T-helper 1 cell treated with Interleukin-12 subunit alpha and Interleukin-12 subunit beta and Interleukin-4 antibody, amounts not matched to agents 30 ng/mL and 1 ng/mL, for 36 hours (primary cell): ENCODE measurements around the gene SMYD3. TPM values are rescaled to one million over a fixed set of nuclear protein-coding genes. Genes with fewer than 3 reads are reported as not detected.

ENCODE experiments used
- intact Hi-C: fragments of 100-400 bp; cut with micrococcal nuclease; formaldehyde crosslinking; loops from one replicate; pipeline ENCODE4 v1.15.1; 2024
- total RNA-seq: library from RNA; stranded (reverse); gene quantifications from 2 replicates; pipeline ENCODE4 v1.2.3, GENCODE V29; 2022

The SMYD3 gene
- total RNA-seq, 1 donor from 2014 or later: 24.1 TPM

DNA sequence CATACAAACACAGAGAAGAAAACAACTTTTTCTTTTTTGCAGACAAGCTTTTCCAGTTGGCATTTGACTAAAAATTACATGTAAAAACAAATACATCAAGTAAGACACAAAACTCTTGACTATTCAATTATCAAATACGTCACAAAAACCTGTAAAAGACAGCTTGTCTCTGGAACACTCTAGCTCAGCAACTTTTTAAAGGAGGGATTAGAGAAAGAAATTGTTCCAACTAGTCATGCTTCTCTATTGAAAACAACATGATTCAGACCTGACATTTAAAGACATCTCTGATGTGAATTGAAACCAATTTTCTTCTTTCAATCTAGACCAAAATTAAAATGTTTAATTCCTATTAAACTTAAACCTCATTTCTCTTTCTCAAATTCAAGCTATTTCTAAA lies 30.3 kb downstream of the SMYD3 start:
- intact Hi-C loops: no loop called here

DNA sequence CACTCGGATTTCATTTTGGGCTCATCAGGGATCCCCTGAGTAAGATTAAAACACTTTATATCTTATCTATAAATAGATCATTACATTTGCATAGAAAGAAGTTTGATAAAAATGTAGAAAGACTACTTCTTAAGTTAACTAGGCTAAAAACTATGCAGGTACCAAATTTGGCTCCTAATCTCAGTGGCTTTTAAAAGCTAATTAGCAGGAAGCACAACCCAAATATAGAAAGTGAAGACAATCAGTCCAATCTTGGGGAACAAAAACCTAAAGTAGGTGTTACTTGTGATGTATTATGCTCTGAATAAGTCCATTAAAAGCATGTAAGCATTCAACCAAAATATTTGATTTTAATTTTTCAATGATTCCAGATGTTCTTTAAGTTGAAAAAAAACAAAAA lies 35.4 kb downstream of the SMYD3 start:
- intact Hi-C loops: no loop called here

DNA sequence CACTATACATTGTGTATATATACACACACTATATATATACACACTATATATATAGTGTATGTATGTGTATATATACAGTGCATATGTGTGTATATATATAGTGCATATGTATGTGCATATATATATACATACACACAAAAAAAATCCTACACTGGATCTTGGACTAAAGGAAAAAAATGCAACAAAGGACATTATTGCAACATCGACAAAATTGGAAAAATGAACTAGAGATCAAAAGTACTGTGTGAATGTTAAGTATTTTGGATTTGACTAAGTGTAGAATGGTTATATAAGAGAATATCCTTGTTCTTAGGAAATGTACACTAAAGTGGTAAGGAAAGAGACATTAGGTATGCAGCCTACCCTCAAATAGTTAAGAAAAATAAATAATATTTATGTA lies 36.5 kb downstream of the SMYD3 start:
- intact Hi-C loops: no loop called here

DNA sequence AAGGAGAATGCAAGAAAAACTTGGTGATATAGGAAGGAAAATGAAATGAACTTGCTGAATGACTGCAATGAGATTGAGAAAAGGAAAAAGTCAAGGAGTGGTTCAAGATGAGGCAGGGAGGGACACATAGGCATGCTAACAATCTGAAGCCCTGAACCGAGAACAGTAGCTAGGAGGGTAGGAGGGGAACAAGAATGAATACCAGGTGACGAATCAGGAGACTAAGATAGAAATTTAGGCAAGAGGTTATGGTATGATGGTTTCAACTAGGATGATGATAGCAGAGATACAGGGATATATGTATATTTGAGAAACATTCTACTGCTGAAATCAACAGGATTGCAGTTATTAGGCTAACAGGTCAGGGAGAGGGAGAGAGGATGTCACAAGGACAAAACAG lies 44.1 kb downstream of the SMYD3 start:
- intact Hi-C loops: no loop called here

DNA sequence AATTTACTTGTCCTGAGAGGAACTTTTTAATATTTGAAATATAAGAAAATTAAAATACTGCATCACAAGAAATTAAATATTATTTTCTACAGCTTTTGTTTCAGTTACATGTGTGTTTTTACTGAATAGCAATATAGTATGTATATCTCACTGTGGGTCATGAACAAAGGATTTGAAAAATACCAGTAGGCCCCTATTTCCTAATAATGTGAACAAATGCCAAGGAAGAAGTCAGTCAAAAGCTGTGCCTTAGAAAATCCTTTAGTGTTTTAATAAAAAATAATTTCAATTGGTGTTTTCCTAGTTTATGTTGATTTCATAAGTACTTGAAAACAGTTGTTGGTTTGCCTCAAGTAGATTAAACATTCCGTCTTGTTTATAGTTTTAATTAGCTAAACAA lies 46.7 kb downstream of the SMYD3 start:
- intact Hi-C loops: no loop called here

DNA sequence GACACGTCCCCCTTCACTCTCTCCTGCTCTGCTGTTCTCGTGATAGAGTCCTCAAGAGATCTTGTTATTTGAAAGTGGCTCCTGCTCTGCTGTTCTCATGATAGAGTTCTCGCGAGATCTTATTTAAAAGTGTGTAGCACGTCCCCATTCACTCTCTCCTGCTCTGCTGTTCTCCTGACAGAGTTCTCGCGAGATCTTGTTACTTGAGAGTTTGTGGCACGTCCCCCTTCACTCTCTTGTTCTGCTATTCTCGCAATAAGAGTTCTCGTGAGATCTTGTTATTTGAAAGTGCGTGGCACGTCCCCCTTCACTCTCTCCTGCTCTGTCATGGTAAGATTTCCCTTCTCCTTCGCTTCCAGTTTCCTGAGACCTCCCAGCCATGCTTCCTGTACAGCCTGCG lies 47.9 kb downstream of the SMYD3 start:
- intact Hi-C loops: no loop called here

DNA sequence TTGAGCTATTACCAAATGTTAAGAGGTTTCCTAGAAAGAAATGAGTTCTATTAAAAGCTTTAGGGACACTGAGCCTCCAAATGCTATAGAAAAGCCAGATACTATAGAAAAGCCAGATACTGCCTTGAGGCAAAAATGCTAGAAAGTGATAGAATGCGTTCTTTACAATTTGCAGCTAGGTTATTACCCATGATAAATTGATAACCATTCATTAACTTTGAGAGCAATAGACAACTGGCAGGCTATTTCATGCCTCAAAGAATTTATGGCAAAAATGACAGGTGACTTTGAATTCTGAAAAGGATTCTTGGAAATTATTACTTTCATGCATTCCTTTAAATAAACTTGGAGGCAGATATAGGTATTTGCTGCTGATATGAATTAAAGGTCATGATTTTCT lies 51.6 kb downstream of the SMYD3 start:
- intact Hi-C loops: no loop called here

DNA sequence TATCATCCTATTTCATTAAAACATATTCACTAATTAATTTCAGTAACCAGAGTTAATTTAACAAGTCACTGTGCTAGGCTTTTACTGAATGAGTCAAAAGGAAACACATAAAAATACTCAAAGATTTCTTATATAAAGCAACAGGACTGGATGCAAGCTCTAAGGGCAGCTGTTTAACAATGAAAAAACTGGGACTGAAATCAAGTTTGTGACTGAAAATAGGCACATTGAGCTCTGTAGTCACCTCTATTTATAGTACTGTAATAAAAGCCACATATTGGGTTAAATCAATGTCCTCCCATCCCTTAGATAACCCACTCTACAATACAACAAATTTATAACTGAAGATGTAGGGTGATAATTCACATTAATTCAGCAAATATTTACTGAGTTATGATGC lies 52.4 kb downstream of the SMYD3 start:
- intact Hi-C loops: no loop called here

DNA sequence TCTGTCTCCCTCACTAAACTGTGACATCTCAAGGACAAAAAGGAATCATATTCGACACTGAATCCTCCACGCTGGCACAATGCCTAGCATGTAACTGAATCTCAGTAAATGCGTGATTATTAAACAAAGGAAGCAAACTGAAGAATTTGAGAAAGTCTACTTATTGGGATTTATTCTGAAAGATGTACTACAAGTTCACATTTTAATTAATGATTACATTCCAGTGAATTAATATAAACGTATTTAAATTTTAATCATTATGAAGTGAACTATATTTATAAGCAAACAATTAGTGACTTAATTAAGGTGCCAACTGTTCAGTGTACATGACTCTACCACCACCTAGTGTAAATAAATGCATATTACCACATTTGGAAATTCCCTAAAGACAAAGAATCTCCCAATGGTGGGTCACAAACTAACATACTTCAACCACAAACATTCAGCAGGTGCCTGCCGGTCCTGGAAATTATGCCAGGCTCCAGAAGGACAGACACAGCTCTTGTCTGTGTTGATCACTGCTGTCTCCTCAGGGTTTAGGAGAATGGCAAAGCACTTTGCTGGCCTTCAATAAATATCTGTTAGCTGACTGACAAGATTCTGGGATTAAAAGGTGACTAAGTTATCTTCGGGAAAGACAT lies 56.3 kb downstream of the SMYD3 start:
- intact Hi-C loops: loop anchor here (1.0 to 2.0 kb wide), 4 partner anchors 438 to 1297 kb away; no protein-coding TSS in a partner anchor

DNA sequence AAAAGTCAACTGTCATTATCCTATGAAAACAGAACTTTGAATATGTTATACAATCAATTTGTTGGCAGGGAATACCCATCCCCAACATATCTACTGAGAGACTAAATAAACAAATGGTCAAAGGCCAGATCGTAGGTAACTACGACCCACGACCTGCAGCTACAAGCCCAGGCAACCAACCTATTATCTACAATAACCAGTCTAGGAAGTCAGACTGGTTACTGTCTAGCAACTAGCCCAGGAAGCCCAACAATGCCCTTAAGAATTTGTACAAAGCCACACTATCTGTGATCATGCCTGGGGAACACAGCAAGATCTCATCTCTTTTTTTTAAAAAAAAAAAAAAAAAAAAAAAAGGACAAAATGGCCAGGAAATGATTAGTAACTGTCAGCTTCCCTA lies 58.7 kb downstream of the SMYD3 start:
- intact Hi-C loops: no loop called here

DNA sequence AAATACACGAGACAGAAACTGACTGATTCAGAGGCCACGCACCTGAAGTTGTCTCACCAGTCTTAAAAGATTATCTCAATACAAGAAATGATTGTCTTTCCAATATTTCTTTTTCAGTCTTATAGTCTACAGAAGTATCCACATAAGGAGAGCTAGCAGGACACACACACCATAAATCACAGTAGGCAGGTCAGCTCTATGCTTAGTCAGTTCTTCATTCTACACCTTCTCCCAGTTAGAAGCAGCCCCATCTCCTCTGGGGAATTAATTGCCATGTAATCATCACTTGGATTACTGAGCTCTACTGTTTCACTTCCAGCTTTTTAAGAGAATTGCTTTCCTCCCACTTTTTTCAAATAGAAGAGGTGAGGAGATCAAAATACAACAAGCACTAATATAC lies 59.6 kb downstream of the SMYD3 start:
- intact Hi-C loops: no loop called here

DNA sequence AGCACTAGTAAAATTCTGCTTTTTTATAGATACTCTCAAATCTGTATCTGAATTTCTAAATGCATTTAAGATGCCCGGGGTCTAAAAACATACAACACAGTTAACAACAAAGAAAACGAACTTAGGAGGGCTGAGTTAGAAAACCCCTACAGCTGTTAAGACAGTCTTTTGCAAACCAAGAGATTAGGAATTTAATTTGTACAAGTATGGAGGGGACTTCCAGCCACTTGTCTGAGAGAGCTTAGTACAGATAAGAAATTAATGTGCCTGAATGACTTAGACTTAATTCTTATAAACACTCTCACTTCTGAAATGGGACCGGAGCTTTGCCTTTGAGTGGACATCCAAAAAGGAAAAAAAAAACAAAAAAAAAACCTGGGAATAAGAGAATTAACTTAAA lies 61.6 kb downstream of the SMYD3 start:
- intact Hi-C loops: no loop called here

DNA sequence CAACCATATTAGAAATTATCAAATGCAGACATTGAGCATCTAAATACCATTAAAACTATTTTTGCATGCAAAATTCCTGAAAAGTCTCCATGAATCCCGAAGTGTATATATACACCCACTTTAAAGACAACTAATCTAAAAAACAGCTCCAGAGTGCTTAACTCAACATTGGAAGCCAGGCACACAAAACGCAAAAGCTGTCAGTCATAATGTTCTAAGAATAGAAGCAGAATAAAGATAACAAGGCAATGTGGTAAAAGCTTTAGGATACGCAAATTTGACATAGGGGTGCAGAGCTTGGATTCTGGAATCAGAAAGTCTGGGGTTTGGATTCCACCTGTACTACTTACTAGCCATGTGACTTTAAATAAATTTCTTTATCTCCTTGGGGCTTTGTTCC lies 62.5 kb downstream of the SMYD3 start:
- intact Hi-C loops: no loop called here

DNA sequence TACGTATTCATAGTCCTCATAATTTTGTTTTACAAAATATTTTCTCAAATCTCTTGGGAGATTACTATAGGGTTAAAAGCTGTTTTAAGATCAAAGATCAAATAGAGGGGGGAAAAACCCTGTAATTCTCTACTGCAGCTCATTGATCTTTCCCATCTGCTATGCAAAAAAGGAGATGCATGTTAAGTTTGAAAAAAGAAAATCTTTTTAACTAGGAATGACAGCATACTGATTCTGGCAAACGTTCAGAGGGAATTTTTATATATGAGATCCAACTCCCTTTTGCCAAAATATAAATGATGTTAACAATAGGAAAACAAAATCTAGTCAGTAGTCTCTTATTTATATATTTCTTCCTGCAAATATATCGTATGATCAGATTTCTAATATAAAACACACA lies 69.1 kb downstream of the SMYD3 start:
- intact Hi-C loops: no loop called here

DNA sequence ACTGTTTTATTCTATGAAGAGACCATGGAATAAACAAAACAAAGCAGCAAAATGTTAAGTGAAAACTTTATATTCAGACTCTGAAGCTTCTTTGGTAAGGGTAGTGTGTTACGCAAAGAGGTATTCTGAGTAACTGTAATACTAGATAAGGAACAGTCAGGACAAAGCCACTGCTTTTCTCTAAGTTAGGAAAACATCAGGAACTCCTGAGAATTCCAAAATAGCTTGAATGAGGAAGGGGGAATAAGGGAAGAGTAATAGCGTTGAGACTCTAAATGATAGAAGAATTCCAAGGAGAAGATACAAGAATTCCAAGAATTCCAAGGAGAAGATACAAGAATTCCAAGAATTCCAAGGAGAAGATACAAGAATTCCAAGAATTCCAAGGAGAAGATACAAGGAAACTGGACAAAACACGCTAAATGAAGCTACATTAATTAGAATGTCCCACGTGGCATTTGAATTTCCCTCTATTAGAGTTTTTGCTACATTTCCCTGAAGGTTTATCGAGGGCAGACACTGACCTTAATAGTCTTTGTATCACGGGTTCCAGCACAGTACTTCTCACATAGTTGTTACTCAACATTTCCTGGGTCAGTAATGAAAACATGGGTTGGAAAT lies 71.5 kb downstream of the SMYD3 start:
- intact Hi-C loops: no loop called here

DNA sequence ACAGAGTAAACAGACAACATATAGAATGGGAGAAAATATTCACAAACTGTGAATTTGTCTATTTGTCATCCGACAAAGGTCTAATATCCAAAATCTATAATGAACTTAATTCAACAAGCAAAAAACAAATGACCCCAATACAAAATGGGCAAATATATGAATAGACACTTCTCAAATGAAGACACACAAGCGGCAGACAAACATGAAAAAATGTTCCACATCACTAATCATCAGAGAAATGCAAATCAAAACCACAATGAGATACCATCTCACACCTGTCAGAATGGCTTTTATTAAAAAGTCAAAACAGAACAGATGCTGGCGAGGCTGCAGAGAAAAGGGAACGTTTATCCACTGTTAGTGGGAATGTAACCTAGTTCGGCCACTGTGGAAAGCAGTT lies 72.7 kb downstream of the SMYD3 start:
- intact Hi-C loops: no loop called here

DNA sequence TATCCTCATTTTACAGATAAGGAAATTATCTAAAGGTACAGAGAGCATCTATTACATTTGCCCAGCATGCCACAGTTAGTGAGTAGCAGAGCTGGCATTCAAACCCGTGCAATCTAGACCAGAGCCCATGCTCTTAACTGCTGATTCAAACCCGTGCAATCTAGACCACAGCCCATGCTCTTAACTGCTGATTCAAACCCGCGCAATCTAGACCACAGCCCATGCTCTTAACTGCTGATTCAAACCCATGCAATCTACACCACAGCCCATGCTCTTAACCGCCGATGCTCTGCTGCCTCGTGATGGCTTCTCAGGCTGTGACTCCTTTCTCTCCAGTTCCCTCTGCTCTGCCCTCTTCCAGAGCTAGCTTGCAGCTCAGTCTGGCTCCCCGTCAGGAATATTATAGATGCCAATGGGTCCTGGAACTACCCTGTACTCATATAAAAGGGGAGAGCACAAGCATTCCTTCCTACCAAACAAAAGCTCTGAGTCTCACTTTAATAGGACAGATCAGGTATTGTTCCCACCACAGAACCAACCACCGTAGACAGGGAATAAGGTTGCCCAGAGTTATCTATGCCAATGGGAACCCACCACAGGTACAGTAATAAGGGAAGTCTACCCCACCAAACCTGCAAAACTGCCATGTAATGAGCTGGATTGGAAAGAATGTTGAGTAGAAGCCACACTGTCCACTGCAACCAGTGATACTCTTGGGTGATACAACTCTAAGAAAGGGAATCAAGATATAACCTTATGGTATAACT lies 78.4 kb downstream of the SMYD3 start:
- intact Hi-C loops: no loop called here

DNA sequence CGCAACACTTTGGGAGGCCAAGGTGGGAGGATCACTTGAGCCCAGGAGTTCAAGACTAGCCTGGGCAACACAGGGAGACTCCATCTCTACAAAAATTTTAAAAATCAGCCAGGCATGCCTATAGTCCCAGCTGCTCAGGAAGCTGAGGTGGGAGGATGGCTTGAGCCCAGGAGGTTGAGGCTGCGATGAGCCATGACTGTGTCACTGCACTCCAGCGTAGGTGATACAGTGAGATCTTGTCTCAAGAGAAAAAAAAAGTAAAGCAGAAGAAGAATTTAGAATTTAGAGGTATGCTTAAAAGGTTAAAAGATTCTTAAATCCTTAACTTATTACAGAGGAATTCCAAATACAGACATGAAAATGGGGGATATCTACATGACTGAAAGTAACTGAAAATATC lies 79.5 kb downstream of the SMYD3 start:
- intact Hi-C loops: no loop called here

DNA sequence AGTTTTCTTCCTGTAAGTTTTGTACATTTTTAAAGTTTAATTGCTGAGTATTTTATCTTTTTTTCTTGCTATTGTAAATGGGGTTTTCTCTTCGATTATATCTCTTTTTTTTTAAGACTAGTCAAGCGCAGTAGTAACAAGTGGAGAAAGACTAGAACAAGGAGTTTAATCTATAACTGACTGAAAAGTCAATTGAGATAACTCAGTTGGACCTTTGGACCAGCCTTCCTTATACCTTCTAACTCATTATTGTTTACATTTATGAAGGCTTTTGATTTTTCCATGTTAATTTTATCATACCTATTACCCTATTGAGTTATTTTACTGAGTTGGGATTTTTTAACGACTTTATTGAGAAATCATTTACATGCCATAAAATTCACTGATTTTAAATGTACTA lies 81.2 kb downstream of the SMYD3 start:
- intact Hi-C loops: no loop called here

DNA sequence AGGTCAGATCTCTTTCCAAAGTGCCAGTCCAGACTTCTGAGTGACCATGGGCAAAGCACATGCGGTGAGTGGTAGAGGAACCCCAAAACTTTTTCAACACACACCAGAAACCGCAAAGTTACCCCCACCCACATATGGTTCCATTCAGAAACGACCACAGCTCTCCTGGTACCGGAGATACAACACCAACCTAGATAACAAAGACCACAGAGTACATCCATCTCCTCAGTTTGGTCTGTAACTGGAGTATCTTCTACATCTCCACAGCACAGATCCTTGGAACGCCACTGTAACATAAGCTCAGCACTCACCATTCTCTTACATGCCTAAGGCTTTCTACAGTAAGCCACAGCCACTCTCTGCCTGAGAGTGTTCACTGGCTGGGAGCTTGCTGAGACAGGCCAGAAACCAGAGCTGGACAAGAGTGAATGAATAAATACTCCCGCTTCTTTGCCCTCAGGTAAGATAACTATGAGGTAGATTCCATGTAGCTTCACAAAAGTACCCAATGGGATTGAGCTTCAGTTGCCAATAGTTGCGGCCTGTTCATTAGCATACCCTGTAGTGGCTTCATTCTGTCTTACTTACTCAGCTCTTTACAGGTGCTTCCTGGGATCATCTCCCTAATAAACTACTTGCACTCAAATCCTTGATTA lies 81.8 kb downstream of the SMYD3 start:
- intact Hi-C loops: no loop called here

DNA sequence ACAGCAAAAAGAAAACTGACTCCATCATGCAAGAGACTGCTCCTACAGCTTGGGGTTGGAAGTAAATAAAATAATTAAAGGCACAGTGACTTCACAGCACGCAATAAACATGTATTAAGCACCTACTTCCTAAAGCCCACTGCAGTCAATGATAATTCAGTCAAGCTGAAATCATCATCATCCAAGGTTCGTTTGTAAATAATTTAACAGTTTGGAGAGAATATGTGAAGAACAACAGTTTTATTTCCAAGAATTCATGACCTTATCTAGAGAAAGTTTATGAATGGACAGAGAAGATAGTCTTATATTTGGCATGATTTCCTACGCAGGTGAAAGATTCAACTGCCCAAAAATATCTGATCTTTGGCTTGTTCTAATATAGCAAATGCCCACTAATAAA lies 86.8 kb downstream of the SMYD3 start:
- intact Hi-C loops: no loop called here

DNA sequence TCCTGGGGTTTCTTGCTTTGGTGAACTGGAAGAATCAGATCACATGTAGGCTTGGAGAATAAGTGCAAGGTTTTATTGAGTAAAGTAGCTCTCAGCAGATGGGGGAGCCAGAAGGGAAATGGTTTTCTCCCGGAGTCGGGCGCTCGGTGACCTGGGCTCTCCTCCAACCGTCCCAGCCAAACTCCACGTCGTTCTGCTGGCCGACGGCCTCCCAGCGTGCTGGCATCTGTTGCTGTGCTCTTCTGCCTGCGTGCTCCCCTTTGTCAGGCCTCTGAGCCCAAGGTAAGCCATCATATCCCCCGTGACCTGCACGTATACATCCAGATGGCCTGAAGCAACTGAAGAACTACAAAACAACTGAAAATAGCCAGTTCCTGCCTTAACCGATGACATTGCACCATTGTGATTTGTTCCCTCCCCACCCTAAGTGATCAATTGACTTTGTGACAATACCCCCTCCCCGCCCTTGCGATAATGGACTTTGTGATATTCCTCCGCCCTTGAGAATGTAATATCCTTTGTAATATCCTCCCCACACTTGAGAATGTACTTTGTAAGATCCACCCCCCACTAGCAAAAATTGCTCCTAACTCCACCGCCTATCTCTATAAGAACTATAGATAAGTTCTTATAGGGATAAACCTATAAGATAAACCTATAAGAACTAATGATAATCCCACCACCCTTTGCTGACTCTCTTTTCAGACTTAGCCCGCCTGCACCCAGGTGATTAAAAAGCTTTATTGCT lies 88.3 kb downstream of the SMYD3 start:
- intact Hi-C loops: no loop called here
